NCI-H2171 (cell line): ENCODE data around the gene ZFAND5.
A peak's percentile ranks its signal among the peaks of the same experiment; 100 is the strongest.

ENCODE experiments used
- DNase-seq: peaks from one replicate; lab custom pipeline; 2025; lab: John Stamatoyannopoulos, UW

The ZFAND5 gene

GRCh38 chr9:72322678-72323077 lies 42.3 kb downstream of the ZFAND5 start:
- no peak for DNase-seq

- no peak for DNase-seq
Observed at GRCh38 chr9:72322259-72322658, 42.7 kb downstream of the ZFAND5 start.

GRCh38 chr9:72315510-72316311 lies 49.3 kb downstream of the ZFAND5 start:
- DNase-seq = peak; percentile 67

DNA sequence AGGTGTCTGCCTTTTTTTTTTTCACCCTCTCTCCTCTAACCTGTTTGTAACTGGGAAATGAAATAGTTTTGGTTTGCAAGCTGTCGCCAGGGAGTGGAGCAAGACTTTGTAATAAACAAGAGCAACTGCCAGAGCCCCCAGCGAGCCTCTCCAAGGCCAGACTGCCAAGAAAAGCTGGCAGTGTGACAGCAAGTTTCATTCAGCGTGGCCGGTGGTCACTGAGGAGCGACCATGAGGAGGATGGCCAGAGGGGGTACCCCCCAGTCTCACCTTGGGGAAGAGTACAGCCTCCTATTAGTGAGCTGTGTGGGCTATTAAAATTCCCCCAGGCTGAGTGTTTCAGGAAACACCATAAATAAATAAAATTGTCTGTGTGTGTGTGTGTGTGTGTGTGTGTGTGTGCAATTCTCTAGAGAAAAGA lies 49.9 kb downstream of the ZFAND5 start:
- DNase-seq = peak; percentile 54

DNA sequence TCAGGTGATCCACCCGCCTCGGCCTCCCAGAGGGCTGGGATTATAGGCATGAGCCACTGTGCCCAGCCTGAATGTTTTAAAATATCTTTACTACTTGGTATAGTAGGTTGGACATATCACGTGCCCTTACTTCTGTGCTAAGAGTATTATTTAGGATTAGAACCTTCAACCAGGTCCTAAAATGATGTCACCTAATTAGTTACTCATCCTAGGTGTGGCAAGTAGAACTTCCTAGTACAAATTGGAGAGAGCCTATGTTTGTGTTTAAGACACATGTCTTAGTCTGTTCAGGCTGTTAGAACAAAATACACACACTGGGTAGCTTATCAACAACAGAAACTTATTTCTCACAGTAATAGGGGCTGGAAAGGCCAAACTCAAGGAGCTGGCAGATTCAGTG lies 51.5 kb downstream of the ZFAND5 start:
- no peak for DNase-seq

GRCh38 chr9:72312386-72312987 lies 52.5 kb downstream of the ZFAND5 start:
- no peak for DNase-seq

GRCh38 chr9:72309364-72310133 lies 55.5 kb downstream of the ZFAND5 start:
- no peak for DNase-seq

- DNase-seq = no peak
Observed at GRCh38 chr9:72306761-72307160, 58.2 kb downstream of the ZFAND5 start.

- no peak for DNase-seq
Observed at GRCh38 chr9:72305707-72306106, 59.3 kb downstream of the ZFAND5 start.

DNA sequence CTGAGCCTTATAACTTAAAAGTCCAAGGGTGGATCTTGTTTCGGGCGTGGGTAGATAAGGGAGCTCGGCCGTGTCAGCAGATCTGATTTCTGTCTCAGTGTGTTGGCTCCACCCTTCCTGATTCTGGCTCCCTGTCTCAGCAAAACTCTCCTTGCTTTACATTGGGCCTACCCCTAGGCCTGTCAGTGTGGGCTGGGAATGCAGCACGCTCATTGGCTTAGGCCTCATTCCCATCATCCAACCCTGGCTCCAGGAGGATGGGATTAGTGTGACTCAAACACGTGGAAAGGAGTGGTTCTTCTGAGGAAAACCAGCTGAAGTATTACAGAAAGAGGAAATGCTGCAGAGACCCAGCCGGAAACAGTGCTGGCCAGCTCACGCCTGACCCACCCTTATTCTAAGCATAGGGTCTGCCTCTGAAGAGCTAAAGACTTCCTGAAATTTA lies 59.9 kb downstream of the ZFAND5 start:
- DNase-seq = peak; percentile 50

- DNase-seq = no peak
Observed at GRCh38 chr9:72304538-72304937, 60.5 kb downstream of the ZFAND5 start.
